HEK293T (cell line): ENCODE results near the gene UGDH.

Source experiments
- ARNT ChIP-seq: fragments of 450-650 bp; IDR thresholded peaks from 2 replicates; pipeline ENCODE4 v1.6.1; 2017; ENCODE audit warnings: mild to moderate bottlenecking
- BHLHE40 ChIP-seq: fragments of 450-650 bp; IDR thresholded peaks from 2 replicates; pipeline ENCODE4 v1.6.1; 2016; ENCODE audit warnings: mild to moderate bottlenecking, moderate library complexity, borderline replicate concordance
- ELF4 ChIP-seq: fragments of 450-650 bp; IDR thresholded peaks from 2 replicates; pipeline ENCODE4 v1.6.1; 2017; ENCODE audit warnings: antibody characterized with exemption
- FOXA1 ChIP-seq: fragments of 450-650 bp; IDR thresholded peaks from 2 replicates; pipeline ENCODE4 v1.6.1; 2016; ENCODE audit warnings: mild to moderate bottlenecking
- FOXK2 ChIP-seq: fragments of 450-650 bp; IDR thresholded peaks from 2 replicates; pipeline ENCODE4 v1.6.1; 2016; ENCODE audit warnings: mild to moderate bottlenecking
- FOXM1 ChIP-seq: fragments of 450-650 bp; IDR thresholded peaks from 2 replicates; pipeline ENCODE4 v1.6.1; 2017; ENCODE audit warnings: mild to moderate bottlenecking, borderline replicate concordance
- NFRKB ChIP-seq: fragments of 450-650 bp; IDR thresholded peaks from 2 replicates; pipeline ENCODE4 v1.6.1; 2016; ENCODE audit warnings: mild to moderate bottlenecking, moderate library complexity
- SP1 ChIP-seq: fragments of 450-650 bp; IDR thresholded peaks from 2 replicates; pipeline ENCODE4 v1.6.1; 2017
- SUZ12 ChIP-seq: fragments of 450-650 bp; IDR thresholded peaks from 2 replicates; pipeline ENCODE4 v1.6.1; 2016; ENCODE audit warnings: mild to moderate bottlenecking
- TARDBP ChIP-seq: fragments of 450-650 bp; IDR thresholded peaks from 2 replicates; pipeline ENCODE4 v1.6.1; 2016
- ZNF384 ChIP-seq: fragments of 450-650 bp; IDR thresholded peaks from 2 replicates; pipeline ENCODE4 v1.6.1; 2016

DNA sequence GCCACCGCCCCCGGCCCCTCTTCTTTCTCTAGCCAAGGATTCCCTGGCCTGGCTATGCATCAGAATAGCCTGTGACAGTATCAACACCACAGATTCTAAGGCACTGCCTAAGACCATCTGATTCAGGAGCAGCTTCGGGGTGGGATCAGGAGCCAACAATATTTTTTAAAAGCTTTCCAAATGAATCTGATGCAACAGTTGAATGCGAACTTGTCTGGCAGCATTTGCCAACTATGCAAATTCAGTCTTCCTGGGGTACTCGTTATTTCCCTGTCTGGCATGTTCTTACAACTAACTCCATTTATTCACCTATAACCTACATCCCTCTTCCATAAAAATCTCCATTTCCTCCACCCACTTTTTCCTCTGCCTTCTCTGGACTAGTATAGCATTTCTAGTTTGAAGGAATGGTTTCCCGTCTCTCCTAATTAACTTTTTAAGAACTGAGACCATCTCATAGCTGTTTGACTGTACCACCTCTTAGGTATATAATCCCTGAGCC lies 36.2 kb upstream of the UGDH start:
- TF ChIP-seq BHLHE40 = no peak
- TF ChIP-seq TARDBP = no peak
- no peak for TF ChIP-seq SUZ12
- TF ChIP-seq SP1 = no peak
- TF ChIP-seq FOXK2 = no peak
- TF ChIP-seq ZNF384 = no peak
- no peak for TF ChIP-seq ARNT
- no peak for TF ChIP-seq NFRKB
- TF ChIP-seq FOXA1 = no peak
- TF ChIP-seq ELF4 = no peak
- TF ChIP-seq FOXM1 = no peak
